Measurements from ENCODE around the gene SRSF2. TPM values are rescaled to one million over a fixed set of nuclear protein-coding genes. Genes with fewer than 3 reads are reported as not detected.
"Not testable (repeated sequence)": the region's sequence is repeated elsewhere in the genome, so short reads cannot be mapped to it uniquely, and the experiment has no call there.

The SRSF2 gene, protein sequence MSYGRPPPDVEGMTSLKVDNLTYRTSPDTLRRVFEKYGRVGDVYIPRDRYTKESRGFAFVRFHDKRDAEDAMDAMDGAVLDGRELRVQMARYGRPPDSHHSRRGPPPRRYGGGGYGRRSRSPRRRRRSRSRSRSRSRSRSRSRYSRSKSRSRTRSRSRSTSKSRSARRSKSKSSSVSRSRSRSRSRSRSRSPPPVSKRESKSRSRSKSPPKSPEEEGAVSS
- total RNA-seq = 86.4 TPM

DNA sequence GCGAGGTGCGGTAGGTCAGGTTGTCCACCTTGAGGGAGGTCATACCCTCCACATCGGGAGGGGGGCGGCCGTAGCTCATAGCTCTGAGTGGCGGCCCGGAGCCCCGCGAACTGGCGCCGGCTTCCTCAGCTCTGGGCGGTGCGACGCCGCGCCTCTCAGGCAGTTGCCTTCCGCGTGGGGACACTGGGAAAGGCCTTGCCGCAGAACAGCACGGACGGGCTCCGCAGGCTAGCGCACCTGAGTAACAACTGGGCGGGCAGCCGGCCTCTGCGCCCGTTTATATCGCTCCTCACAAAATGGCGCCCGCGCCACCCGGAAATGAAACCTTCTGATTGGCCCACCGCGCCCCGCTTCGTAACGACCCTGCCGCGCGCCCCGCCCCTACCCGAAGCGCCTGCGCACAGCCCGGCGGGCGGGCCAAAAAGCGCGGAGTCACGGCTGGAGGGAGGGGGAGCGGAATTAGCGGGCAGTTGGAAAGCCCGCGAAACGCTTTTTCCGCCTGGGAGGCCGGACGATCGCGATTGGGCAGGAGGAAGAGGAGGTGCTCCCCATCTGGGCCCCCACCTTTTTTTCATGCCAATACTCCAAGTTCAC lies at the start of gene SRSF2:
TSS of gene SRSF2 (minus strand) at position 250 of the 594 bp plus-strand sequence. CDS start at position 79, 171 bp downstream.
- FAIRE-seq = no peak
- peak; percentile 93 to 97 for DNase-seq (ENCODE audit: low spot score in 2 of 2)

DNA sequence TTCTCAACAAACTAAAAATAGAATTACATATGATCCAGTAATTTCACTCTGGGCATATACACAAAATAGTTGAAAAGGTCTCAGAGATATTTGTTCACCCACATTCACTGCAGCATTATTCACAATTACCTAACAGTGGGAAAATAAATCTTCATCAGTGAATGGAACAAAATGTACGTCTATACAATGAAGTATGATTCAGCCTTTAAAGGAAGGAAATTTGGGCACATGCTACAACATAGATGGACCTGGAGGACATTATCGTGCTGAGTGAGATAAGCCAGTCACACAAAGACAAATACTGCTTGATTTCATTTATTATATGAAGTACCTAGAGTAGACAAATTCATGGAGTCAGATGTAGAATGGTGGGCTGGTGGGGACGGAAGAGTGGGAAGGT lies 47.8 kb upstream of the SRSF2 start:
- DNase-seq (ENCODE audit: low spot score in 2 of 2) (no peak), FAIRE-seq (no peak)

DNA sequence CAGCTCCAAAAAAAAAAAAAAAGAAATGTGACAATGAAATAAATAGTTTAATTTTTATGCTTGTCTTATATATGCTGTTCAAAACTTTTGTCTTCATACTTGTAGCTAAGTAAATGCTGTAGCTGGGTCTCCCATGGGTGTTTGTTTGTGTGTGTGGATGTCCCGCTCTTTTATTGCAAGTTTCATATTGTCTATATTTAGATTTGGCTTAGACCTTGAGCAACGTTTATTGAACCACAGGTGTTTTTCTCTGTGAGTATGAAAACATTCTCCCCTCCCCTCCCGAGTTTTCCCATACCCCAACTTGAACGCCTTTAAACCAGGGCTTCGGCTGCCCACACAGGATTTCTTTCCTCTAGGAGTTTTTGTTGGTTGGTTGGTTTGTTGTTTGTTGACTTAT lies 46.0 kb upstream of the SRSF2 start:
- DNase-seq (ENCODE audit: low spot score in 2 of 2) = no peak
- no peak for FAIRE-seq

DNA sequence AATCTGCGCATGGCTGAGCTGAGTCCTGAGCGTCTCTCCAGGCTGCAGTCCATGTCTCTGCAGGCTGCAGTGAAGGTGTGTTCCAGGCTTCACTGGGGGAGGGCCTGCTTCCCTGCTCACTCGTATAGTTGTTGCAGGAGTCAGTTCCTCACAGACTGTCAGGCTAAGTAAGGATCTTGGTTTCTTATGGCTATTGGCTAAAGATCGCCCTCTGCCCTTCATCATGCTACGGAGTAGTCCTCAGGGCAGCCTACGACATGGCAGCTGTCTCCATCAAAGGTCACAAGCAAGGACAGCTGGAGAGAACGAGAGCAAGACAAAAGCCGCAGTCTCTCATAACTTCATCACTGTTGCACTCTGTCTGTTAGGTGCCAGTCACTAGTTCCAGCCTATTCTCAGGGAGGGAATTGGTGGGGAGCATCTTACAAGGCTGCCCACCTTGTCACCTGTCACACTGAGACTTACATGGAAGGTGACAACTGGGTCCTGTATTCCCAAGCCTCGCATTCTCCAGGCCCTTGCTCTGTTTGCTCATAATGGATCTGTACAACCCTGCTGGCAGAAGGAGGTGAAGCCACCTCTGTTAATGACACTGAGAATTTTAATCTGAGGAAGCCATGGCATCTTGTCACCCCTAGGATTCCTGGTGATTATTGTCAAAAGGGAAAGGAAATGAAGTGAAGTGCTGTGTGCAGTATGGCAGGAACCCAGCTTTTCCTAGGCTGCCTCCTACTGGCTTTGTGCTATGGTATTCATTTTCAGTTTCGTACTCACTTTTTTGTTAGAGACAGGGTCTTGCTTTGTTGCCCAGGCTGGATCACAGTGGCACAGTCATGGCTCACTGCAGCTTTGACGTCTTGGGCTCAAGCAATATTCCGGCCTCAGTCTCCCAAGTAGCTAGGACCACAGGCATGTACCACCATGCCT lies 44.2 kb upstream of the SRSF2 start:
- FAIRE-seq = no peak
- DNase-seq (ENCODE audit: low spot score in 2 of 2) = no peak

DNA sequence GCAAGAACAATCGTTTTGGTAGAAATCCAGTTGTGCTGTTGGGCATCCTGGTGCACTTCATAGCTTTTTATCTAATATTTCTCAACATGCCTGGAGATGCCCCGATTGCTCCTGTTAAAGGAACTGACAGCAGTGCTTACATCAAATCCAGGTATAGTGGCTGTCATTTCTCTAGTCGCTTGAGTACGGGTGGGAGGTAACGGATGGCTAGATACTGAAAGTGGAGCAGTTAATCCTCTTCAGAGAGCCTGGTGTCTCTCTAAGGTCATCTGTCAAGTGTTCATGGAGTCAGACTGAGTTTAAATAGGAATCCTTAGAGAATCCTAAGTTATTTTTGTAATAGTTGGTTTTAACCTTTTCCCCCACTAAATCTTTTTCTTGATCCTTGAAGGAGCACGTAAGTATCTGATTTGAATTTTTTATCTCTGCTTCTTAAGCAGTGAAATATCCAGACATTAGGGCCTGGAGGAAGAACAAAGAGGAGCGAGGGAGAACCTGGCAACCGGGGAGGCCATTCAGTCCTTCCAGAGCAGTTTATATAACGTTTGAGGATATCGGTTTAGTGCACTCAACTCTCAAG lies 38.0 kb upstream of the SRSF2 start:
- no peak for DNase-seq (ENCODE audit: low spot score in 2 of 2)
- no peak for FAIRE-seq

DNA sequence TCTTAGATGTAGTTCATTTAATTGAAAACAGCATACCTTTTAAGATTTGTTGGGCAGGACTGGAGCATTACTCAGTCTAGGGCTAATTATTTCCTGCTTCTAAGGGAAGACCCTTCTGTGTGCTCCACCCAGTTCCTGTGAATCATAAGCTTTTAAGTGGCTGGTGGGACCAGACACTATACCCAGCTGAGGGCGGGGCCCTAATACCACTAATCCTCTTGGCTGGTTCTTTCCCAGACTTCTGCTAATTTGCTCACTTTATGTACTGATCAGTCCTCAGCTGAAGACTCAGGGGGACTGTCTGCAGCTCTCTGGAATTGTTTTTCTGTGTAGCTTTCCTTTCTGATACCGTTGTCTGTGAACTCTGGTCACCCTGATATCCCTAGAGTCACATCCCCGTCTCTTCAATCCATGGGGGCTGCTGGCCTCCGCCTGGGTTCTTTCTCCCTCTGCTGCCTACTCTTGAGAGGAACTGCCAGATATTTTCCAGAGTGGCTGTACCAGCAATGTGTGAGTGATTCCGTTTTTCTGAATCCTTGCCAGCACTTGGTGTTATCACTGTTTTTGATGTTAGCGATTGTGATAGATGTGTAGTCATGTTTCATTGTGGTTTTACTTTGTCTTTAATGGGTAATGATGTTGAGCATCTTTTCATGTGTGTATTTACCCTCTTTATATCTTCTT lies 35.9 kb upstream of the SRSF2 start:
- FAIRE-seq (no peak), DNase-seq (ENCODE audit: low spot score in 2 of 2) (no peak)

DNA sequence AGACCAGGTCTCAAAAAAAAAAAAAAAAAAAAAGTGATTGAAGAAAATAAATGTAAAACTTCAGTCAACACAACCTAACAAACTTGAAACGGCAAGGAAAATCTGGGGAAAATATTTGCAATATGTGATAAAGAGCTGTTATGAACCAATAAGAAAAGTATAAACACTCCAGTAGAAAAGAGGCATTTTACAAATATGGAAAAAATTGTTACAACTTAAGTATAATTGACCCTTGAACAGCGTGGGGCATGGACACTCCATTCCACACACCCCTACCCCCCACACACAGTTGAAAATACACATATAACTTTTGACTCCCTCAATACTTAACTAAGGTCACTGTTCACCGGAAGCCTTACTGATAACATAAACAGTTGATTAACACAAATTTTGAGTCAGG lies 21.4 kb upstream of the SRSF2 start:
- no peak for FAIRE-seq
- no peak for DNase-seq (ENCODE audit: low spot score in 2 of 2)

DNA sequence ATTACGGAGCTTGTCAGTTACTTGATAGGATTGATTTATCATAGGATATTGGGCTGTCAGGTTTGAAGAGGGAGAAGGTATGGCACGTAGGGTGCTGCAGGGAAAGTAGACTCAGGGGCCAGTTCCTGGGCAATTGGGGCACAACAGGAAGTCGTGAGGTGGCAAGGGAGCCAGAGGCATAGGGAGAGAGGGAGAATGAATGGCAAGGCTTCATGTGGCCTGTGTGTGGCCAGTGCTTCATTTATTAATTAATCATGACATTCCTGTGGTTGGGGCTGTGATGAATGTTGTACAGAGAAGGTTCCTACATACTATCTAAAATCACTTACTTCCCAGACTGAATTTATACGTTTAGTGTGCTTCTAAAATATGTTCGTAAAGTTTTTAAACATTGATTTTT lies 20.1 kb upstream of the SRSF2 start:
- no peak for DNase-seq (ENCODE audit: low spot score in 2 of 2)
- no peak for FAIRE-seq

DNA sequence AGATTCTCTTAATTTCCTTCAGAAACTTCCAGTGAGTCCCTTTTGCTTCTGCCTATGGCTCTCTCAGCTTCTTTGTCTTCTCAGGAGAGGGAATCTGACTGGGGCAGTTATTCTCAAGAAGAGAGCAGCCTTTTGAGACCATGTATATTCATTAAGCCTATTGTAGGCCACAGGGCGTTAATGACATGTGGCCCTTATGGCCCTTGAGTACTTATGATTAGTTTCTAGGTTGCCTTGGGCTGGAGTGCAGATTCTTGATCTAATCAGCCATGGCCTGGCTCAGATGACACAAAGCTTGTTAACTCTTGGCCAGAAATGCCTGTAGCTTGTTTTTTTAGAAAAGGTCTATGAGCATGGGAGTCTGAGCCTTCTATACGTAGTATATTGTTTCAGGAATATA lies 18.2 kb upstream of the SRSF2 start:
- FAIRE-seq = no peak
- DNase-seq (ENCODE audit: low spot score in 2 of 2) = no peak

DNA sequence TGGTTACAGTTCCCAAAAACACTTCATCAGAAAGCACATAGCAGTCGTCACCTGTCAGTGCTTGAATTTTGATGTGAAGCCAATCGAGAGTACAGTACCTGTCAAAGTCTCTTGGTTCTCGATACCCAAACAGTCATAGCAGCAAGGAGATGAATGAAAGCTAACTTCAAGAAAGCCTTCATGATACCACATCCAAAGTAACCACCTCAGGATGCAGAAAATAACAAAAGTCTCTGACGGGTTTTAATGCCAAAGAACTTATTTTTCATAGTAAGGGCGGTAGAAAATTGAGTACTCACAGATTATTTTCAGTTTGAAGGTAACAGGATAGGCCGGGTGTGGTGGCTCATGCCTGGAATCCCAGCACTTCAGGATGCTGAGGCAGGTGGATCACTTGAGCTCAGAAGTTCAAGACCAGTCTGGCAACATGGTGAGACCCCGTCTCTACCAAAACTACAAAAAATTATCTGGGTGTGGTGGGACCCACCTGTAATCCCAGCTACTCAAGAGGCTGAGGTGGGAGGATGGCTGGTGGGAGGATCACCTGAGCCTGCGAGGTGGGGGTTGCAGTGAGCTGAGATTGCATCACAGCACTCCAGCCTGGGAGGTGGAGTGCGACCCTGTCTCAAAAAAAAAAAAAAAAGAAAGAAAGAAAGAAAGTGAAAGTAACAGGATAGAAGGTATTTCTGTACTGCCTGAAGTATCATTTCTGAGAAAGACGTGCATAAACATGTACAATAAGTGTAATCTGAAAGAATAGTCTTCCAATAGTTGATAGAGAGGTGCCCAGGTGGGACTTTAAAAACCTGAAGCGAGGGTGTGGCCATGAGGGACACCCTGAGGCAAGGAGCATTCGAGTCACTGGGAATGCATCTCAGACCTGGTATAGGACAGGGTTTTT lies 16.2 kb upstream of the SRSF2 start:
- no peak for DNase-seq (ENCODE audit: low spot score in 2 of 2)
- FAIRE-seq = no peak

DNA sequence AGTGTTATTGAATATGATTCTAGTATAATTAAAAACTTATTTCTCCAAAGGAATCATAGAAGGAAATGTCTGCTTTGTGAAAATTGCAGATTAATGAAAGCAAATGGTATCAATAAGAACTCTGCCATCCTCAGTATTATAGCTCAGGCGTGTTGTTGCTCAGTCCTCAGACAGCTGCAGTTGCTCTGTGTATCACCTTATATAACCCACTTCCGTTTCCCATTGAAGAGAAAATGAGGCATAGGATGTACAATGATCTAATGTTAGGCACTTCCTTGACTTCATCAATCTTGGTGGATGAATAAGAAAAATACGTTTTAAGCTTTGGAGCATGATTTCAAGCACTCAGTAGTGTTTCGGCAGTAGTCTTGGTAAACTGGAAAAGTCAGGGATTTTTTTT lies 14.9 kb upstream of the SRSF2 start:
- DNase-seq (ENCODE audit: low spot score in 2 of 2) (no peak), FAIRE-seq (no peak)

DNA sequence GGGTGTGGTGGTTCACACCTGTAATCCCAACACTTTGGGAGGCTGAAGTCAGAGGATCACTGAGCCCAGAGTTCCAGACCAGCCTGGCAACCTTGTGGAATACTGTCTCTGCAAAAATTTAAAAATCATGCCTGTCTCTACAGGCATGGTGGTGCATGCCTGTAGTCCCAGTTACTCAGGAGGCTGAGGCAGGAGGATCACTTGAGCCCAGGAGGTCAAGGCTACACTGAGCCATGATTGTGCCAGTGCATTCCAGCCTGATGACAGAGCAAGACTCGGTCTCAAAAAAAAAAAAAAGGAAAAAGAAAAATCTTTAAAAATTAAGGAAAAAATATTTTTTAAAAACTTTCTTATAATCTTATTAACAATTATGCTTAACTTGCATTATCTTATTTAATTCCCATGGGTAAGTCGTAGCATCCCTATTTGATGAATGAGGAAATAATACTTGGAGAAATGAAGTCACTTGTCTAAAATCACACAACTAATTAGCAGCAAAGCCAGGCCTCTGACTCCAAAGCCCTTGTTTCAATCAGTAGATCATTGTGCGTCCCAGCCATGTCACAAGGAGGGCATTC lies 14.4 kb upstream of the SRSF2 start:
- no peak for DNase-seq (ENCODE audit: low spot score in 2 of 2)
- no peak for FAIRE-seq

DNA sequence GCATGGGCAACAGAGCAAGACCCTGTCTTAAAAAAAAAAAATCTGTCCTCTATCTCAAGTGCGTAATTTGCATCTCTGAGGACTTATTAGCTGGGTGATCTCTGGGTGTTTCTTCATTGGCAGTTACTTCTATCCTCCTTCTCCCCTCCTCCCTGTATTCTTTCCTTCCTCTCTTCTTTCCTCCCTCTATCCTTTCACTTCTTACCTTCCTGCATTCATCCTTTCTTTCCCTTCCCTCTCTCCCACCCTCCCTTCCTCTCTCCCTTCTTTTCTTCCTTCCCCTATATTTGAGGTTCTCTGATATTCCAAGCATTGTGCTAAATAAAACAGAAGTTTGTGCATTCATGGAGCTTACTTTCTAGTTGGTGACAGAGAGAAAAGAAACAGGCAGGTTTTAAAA lies 11.5 kb upstream of the SRSF2 start:
- FAIRE-seq (no peak), DNase-seq (ENCODE audit: low spot score in 2 of 2) (no peak)

DNA sequence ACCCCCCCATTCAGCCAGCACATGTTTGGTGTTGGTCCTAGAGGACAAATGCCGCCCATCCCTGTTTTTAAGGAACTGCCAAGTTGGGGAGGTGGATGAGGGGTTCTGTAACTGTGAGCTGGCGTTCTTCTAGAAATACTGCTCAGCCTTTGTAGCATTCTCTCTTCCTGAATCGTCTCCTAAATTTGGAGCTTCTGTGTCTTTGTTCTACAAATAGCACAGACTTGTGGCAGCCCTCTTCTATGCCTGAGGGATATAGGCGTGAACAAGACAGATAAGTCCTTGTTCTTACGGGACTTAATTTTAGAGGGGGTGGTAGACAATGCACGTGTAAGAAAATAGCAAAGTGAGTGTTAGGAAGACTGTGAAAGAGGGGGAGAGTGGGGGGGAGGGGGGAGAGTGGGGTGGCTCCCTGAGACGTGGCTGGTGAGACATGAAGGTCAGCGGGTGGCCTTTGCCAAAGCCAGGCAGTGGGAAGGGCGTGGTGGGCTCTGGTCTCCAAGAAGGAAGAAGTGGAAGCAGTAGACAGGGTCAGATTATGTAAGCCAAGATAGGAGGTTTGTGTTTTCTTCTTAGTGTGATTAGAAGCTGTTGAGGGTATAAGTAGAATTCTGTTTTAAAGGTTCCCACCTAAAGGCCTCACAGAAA lies 10.7 kb upstream of the SRSF2 start:
- FAIRE-seq (no peak), DNase-seq (ENCODE audit: low spot score in 2 of 2) (peak in 1 of 2 donors; percentile 20)

DNA sequence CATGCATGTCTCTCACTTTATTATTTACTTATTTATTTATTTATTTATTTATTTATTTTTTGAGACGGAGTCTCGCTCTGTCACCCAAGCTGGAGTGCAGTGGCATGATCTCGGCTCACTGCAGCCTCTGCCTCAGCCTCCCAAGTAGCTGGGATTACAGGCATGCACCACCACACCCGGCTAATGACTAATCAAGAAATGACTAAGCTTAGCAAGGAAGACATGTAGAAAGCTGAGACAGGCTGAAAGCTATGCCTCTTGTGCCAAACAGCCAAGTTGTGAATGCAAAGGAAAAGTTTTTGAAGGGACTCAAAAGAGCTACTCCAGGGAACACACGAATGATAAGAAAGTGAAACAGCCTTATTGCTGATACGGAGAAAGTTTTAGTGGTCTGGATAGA lies 8.7 kb upstream of the SRSF2 start:
- not testable (repeated sequence) for FAIRE-seq; DNase-seq (ENCODE audit: low spot score in 2 of 2)

DNA sequence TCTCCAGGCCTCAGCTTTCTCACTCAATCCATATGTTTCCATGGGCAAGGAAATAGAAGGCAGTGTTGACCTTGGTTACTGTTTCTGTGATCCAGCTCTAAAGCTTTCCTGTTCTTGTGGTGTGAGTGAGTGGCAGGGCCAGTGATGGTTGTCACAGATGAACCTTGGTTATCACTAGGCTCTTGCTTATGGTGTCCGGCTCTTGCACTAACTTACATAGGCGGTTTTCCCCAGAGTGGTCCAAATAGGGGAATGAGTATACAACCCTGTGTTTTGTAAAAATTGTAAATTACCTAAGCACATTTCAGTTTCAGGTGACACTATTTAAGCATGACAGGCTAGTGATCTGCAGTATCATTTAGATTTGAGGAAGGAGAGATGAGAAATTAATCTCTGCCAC lies 7.6 kb upstream of the SRSF2 start:
- FAIRE-seq = no peak
- no peak for DNase-seq (ENCODE audit: low spot score in 2 of 2)

DNA sequence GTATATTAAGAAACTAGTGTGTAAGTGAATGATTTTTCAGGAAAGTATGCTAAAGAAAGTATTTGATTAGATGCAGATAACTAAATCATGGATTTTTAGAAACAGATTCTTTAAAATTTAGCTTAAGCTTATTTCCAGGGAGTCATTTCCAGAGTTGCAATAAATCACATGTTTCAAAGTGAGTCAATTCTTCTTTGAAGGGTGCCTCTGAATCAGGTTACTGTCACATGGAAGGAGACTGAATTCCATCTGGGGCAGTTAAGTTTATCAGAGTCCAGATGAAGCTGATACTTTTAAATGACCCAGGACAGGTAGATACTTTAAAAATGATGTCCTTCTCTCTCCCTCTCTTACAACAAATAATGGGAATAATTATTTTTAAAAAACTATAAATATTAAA lies 5.8 kb upstream of the SRSF2 start:
- DNase-seq (ENCODE audit: low spot score in 2 of 2) (no peak), FAIRE-seq (no peak)

DNA sequence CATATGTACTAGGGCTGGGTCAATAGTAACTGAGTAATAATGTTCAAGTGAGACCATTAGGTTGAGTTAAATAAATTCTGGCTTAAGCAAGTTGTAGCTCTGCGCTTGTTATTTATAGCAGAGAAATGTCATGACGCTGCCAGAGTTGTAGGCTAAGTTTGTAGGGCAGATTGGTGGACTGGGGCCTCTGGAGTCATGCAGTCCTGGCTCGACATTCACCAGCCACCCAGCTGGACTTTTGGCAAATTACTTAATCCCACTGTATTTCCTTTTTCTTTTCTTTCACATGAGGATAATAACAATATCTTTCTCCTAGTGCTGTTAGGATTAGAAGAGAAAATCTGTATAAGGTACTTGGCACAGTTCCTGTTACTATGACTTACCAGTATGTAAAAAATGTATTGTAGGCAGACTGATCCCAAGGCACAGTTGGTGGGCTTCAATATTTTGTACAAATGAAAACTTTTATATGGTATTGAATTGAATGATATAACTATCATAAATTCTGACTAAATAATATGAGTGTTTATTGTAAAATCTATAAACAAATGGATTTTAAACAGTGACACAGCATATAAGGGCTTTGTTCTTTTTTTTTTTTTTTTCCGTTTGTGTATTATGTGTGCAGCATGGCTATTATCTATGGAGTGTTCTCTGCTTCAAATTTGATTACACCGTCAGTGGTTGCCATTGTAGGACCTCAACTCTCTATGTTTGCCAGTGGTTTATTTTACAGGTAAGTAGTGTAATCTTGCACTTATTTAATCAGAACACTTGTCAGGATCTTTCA lies 3.4 kb upstream of the SRSF2 start:
- no peak for FAIRE-seq
- no peak for DNase-seq (ENCODE audit: low spot score in 2 of 2)

Data from frontal cortex (tissue), 4 donors.